ENCODE measurements around the gene BCO1.

BCO1 gene

GRCh38 chr16:81264386-81264785 lies 25.9 kb downstream of the BCO1 start:
- no peak for FAIRE-seq
- TF ChIP-seq TAF1 (IDR thresholded peaks at IDR 0.05; ENCODE audit: borderline replicate concordance, low read depth, low read length) (no peak), POLR2A (IDR thresholded peaks at IDR 0.05; ENCODE audit: low read depth, low read length) (no peak), POLR2AphosphoS5 (IDR thresholded peaks at IDR 0.05; ENCODE audit: low read depth, low read length) (no peak)
- no peak for DNase-seq (ENCODE audit: insufficient read length)

- no peak for FAIRE-seq
- DNase-seq (ENCODE audit: insufficient read length): no peak
Observed at GRCh38 chr16:81265052-81265451, 26.6 kb downstream of the BCO1 start.

GRCh38 chr16:81265658-81266451 lies 27.4 kb downstream of the BCO1 start:
- FAIRE-seq (no peak), DNase-seq (ENCODE audit: insufficient read length) (no peak)
- no peak for TF ChIP-seq POLR2AphosphoS5 (IDR thresholded peaks at IDR 0.05; ENCODE audit: low read depth, low read length)

More at GRCh38 chr16:81265052-81265451, 26.6 kb downstream of the BCO1 start:
- TF ChIP-seq POLR2A (IDR thresholded peaks at IDR 0.05; ENCODE audit: low read depth, low read length) (no peak), TAF1 (IDR thresholded peaks at IDR 0.05; ENCODE audit: borderline replicate concordance, low read depth, low read length) (no peak), POLR2AphosphoS5 (IDR thresholded peaks at IDR 0.05; ENCODE audit: low read depth, low read length) (no peak)

GRCh38 chr16:81266680-81267095 lies 28.2 kb downstream of the BCO1 start:
- DNase-seq (ENCODE audit: insufficient read length) (no peak), FAIRE-seq (no peak)
- no peak for TF ChIP-seq TAF1 (IDR thresholded peaks at IDR 0.05; ENCODE audit: borderline replicate concordance, low read depth, low read length)
- TF ChIP-seq POLR2A (IDR thresholded peaks at IDR 0.05; ENCODE audit: low read depth, low read length): no peak
- no peak for TF ChIP-seq POLR2AphosphoS5 (IDR thresholded peaks at IDR 0.05; ENCODE audit: low read depth, low read length)

GRCh38 chr16:81268509-81268908 lies 30.0 kb downstream of the BCO1 start:
- no peak for FAIRE-seq
- no peak for TF ChIP-seq POLR2AphosphoS5 (IDR thresholded peaks at IDR 0.05; ENCODE audit: low read depth, low read length)
- TF ChIP-seq POLR2A (IDR thresholded peaks at IDR 0.05; ENCODE audit: low read depth, low read length): no peak
- TF ChIP-seq TAF1 (IDR thresholded peaks at IDR 0.05; ENCODE audit: borderline replicate concordance, low read depth, low read length): no peak

GRCh38 chr16:81273223-81273950 lies 34.9 kb downstream of the BCO1 start:
- DNase-seq (ENCODE audit: insufficient read length) (no peak), FAIRE-seq (no peak)

More at GRCh38 chr16:81268509-81268908, 30.0 kb downstream of the BCO1 start:
- DNase-seq (ENCODE audit: insufficient read length): no peak

GRCh38 chr16:81275064-81275532 lies 36.6 kb downstream of the BCO1 start:
- no peak for FAIRE-seq
- no peak for DNase-seq (ENCODE audit: insufficient read length)
- TF ChIP-seq TAF1 (IDR thresholded peaks at IDR 0.05; ENCODE audit: borderline replicate concordance, low read depth, low read length) (no peak), POLR2AphosphoS5 (IDR thresholded peaks at IDR 0.05; ENCODE audit: low read depth, low read length) (no peak), POLR2A (IDR thresholded peaks at IDR 0.05; ENCODE audit: low read depth, low read length) (no peak)

More at GRCh38 chr16:81273223-81273950, 34.9 kb downstream of the BCO1 start:
- TF ChIP-seq POLR2AphosphoS5 (IDR thresholded peaks at IDR 0.05; ENCODE audit: low read depth, low read length): no peak
- TF ChIP-seq POLR2A (IDR thresholded peaks at IDR 0.05; ENCODE audit: low read depth, low read length): no peak
- no peak for TF ChIP-seq TAF1 (IDR thresholded peaks at IDR 0.05; ENCODE audit: borderline replicate concordance, low read depth, low read length)

GRCh38 chr16:81275795-81276194 lies 37.3 kb downstream of the BCO1 start:
- no peak for FAIRE-seq
- TF ChIP-seq TAF1 (IDR thresholded peaks at IDR 0.05; ENCODE audit: borderline replicate concordance, low read depth, low read length) (no peak), POLR2AphosphoS5 (IDR thresholded peaks at IDR 0.05; ENCODE audit: low read depth, low read length) (no peak), POLR2A (IDR thresholded peaks at IDR 0.05; ENCODE audit: low read depth, low read length) (no peak)
- DNase-seq (ENCODE audit: insufficient read length): no peak

GRCh38 chr16:81276323-81276722 lies 37.8 kb downstream of the BCO1 start:
- TF ChIP-seq POLR2A (IDR thresholded peaks at IDR 0.05; ENCODE audit: low read depth, low read length) (no peak), POLR2AphosphoS5 (IDR thresholded peaks at IDR 0.05; ENCODE audit: low read depth, low read length) (no peak), TAF1 (IDR thresholded peaks at IDR 0.05; ENCODE audit: borderline replicate concordance, low read depth, low read length) (no peak)
- DNase-seq (ENCODE audit: insufficient read length): no peak
- FAIRE-seq: no peak

GRCh38 chr16:81277541-81278080 lies 39.1 kb downstream of the BCO1 start:
- TF ChIP-seq TAF1 (IDR thresholded peaks at IDR 0.05; ENCODE audit: borderline replicate concordance, low read depth, low read length) (no peak), POLR2AphosphoS5 (IDR thresholded peaks at IDR 0.05; ENCODE audit: low read depth, low read length) (no peak), POLR2A (IDR thresholded peaks at IDR 0.05; ENCODE audit: low read depth, low read length) (no peak)
- DNase-seq (ENCODE audit: insufficient read length): no peak
- no peak for FAIRE-seq

GRCh38 chr16:81278526-81278925 lies 40.0 kb downstream of the BCO1 start:
- FAIRE-seq: no peak

More at GRCh38 chr16:81278526-81278925, 40.0 kb downstream of the BCO1 start:
- no peak for DNase-seq (ENCODE audit: insufficient read length)
- TF ChIP-seq TAF1 (IDR thresholded peaks at IDR 0.05; ENCODE audit: borderline replicate concordance, low read depth, low read length): no peak
- TF ChIP-seq POLR2A (IDR thresholded peaks at IDR 0.05; ENCODE audit: low read depth, low read length): no peak
- no peak for TF ChIP-seq POLR2AphosphoS5 (IDR thresholded peaks at IDR 0.05; ENCODE audit: low read depth, low read length)

All from GM12892 (cell line).